Endothelial cell of umbilical vein (primary cell): ENCODE measurements around the gene TK1. TPM values are rescaled to one million over a fixed set of nuclear protein-coding genes. Genes with fewer than 3 reads are reported as not detected.

Experiments
- BruUV-seq: library from RNA; stranded (reverse); fragments of 400-500 nt; replicated peaks from 2 replicates; lab custom pipeline; 2021; lab: Mats Ljungman, UMichigan
- CTCF ChIA-PET: fragments of 300-600, 350-600 bp; sonication (Branson Sonifier 250); formaldehyde crosslinking; loops from one replicate; lab custom pipeline; 2021; ENCODE audit warnings: antibody characterized with exemption, inconsistent platforms; lab: Charles Lee
- POLR2A ChIA-PET: fragments of 300-600, 350-600 bp; sonication (Branson Sonifier 250); formaldehyde crosslinking; loops from one replicate; lab custom pipeline; 2021; ENCODE audit warnings: antibody characterized with exemption, inconsistent platforms; lab: Charles Lee
- DNase-seq: peaks from one replicate; pipeline ENCODE4 v3.0.0-alpha.2; 2011; ENCODE audit warnings: low read depth, low spot score
- FAIRE-seq: peaks from 2 replicates; lab custom pipeline; 2011; peaks lifted over from hg19 to GRCh38; lab: Jason Lieb, UNC
- H2AFZ ChIP-seq: 2 replicates; pipeline ENCODE4 v1.6.0; 2012; ENCODE audit warnings: low read depth, low read length, control low read depth, inconsistent platforms
- H3K27ac ChIP-seq: 2 replicates; pipeline ENCODE4 v1.5.1; 2011; ENCODE audit warnings: low read depth, mild to moderate bottlenecking, control low read depth, low read length, moderate library complexity; ENCODE audit not compliant: insufficient read depth
- H3K27me3 ChIP-seq, 2 experiments: 2 replicates each; pipeline versions ENCODE4 v1.6.0 to v1.6.1; 2011; ENCODE audit warnings: low read length in 2 of 2, mixed read lengths in 1 of 2; ENCODE audit not compliant: control insufficient read depth in 2 of 2, insufficient read depth in 2 of 2
- H3K36me3 ChIP-seq, 2 experiments: 2 replicates in 1 of 2; 3 replicates in 1 of 2; pipeline ENCODE4 v1.5.1; 2011; ENCODE audit warnings: low read length in 2 of 2, mild to moderate bottlenecking in 1 of 2, moderate library complexity in 1 of 2; ENCODE audit not compliant: control insufficient read depth in 2 of 2, insufficient read depth in 2 of 2; ENCODE audit errors: extremely low read depth in 1 of 2
- H3K4me1 ChIP-seq: 3 replicates; pipeline ENCODE4 v1.5.1; 2011; ENCODE audit warnings: mild to moderate bottlenecking, low read length; ENCODE audit not compliant: control insufficient read depth, insufficient read depth; ENCODE audit errors: extremely low read depth
- H3K4me2 ChIP-seq: 2 replicates; pipeline ENCODE4 v1.6.1; 2011; ENCODE audit warnings: low read length, control low read depth, mixed read lengths; ENCODE audit not compliant: insufficient read depth
- H3K4me3 ChIP-seq, 3 experiments: fragments of 200-600 bp in 1 of 3; sonication (generic), shearing (Covaris generic) in 1 of 3; replicated peaks in 1 of 3; 2 replicates each; pipeline ENCODE4 v1.5.1; 2011 to 2016; ENCODE audit warnings: control low read depth in 3 of 3, low read length in 3 of 3, mild to moderate bottlenecking in 2 of 3, inconsistent platforms in 1 of 3, low read depth in 1 of 3, moderate library complexity in 1 of 3; ENCODE audit not compliant: insufficient read depth in 1 of 3
- H3K79me2 ChIP-seq: 2 replicates; pipeline ENCODE4 v1.6.0; 2012; ENCODE audit warnings: low read length, inconsistent platforms; ENCODE audit not compliant: control insufficient read depth, insufficient read depth
- H3K9ac ChIP-seq: replicated peaks from 2 replicates; pipeline ENCODE3; 2011; ENCODE audit warnings: low read length, control low read depth; ENCODE audit not compliant: insufficient read depth; ENCODE audit errors: extremely low read depth
- H3K9me1 ChIP-seq: replicated peaks from 3 replicates; pipeline ENCODE4 v1.6.0; 2011; ENCODE audit warnings: mild to moderate bottlenecking, low read length; ENCODE audit not compliant: control insufficient read depth, insufficient read depth; ENCODE audit errors: extremely low read depth
- H3K9me3 ChIP-seq: replicated peaks from 2 replicates; pipeline ENCODE4 v1.5.1; 2012; ENCODE audit warnings: low read length, inconsistent platforms; ENCODE audit not compliant: control insufficient read depth, insufficient read depth
- H4K20me1 ChIP-seq: replicated peaks from 2 replicates; pipeline ENCODE3; 2011; ENCODE audit warnings: mild to moderate bottlenecking, low read length; ENCODE audit not compliant: control insufficient read depth, insufficient read depth; ENCODE audit errors: extremely low read depth
- CTCF ChIP-seq, 2 donors: IDR thresholded peaks; 1 replicate in 1 of 2; 2 replicates in 1 of 2; pipeline ENCODE4 v1.5.1; 2011; ENCODE audit warnings: low read length in 2 of 2, mild to moderate bottlenecking in 2 of 2, moderate library complexity in 2 of 2, control low read depth in 1 of 2, inconsistent platforms in 1 of 2, low read depth in 1 of 2; ENCODE audit not compliant: insufficient read depth in 1 of 2; ENCODE audit errors: extremely low read depth in 1 of 2
- EZH2 ChIP-seq: IDR thresholded peaks from 2 replicates; pipeline ENCODE4 v1.6.1; 2012; ENCODE audit warnings: borderline replicate concordance, low read depth, mild to moderate bottlenecking, moderate library complexity, low read length, inconsistent platforms; ENCODE audit not compliant: severe bottlenecking
- FOS ChIP-seq: IDR thresholded peaks from 2 replicates; pipeline ENCODE4 v1.6.1; 2011; ENCODE audit warnings: mild to moderate bottlenecking, low read length, moderate library complexity, borderline replicate concordance; ENCODE audit not compliant: insufficient read depth
- GATA2 ChIP-seq: IDR thresholded peaks from 2 replicates; pipeline ENCODE4 v1.7.0; 2011; ENCODE audit warnings: low read depth, mild to moderate bottlenecking, moderate library complexity, mixed read lengths, low read length; ENCODE audit not compliant: insufficient read length, insufficient read depth
- JUN ChIP-seq: IDR thresholded peaks from 2 replicates; pipeline ENCODE4 v1.6.1; 2011; ENCODE audit warnings: borderline replicate concordance, low read depth; ENCODE audit not compliant: insufficient read length, insufficient read depth
- MAX ChIP-seq: IDR thresholded peaks from 2 replicates; pipeline ENCODE4 v1.6.1; 2011; ENCODE audit not compliant: insufficient read depth, insufficient read length
- MYC ChIP-seq: IDR thresholded peaks from one replicate; pipeline ENCODE4 v1.6.1; 2011; ENCODE audit warnings: mild to moderate bottlenecking, low read depth, low read length
- POLR2A ChIP-seq: IDR thresholded peaks from 2 replicates; pipeline ENCODE4 v1.6.1; 2012; ENCODE audit warnings: low read depth, mild to moderate bottlenecking, control low read depth, low read length
- POLR2AphosphoS5 ChIP-seq: IDR thresholded peaks from 2 replicates; pipeline ENCODE4 v1.6.1; 2012; ENCODE audit warnings: low read depth, mild to moderate bottlenecking, control low read depth, low read length, moderate library complexity; ENCODE audit not compliant: insufficient read depth
- dilution Hi-C: fragments of 300-500 bp; cut with MboI; formaldehyde crosslinking; loops from one replicate; pipeline ENCODE4 v1.15.0; 2019; ENCODE audit warnings: low sequenced_read_pairs; ENCODE audit not compliant: extremely low pct_ligation_motif_present
- intact Hi-C: fragments of 100-400 bp; cut with micrococcal nuclease; formaldehyde crosslinking; loops from one replicate; pipeline ENCODE4 v1.10.0; 2022
- polyA plus RNA-seq, 4 experiments: library from polyadenylated mRNA; depleted of rRNA in 3 of 4; stranded (reverse) in 3 of 4; unstranded in 1 of 4; fragments of >200 nt; gene quantifications; 2 replicates each; pipeline versions ENCODE4 v1.2.1 to v1.2.3, GENCODE V29; 2011 to 2012; ENCODE audit warnings: missing spikeins in 1 of 4
- total RNA-seq: library from RNA; stranded (reverse); gene quantifications from 2 replicates; pipeline ENCODE4 v1.2.3, GENCODE V29; 2021

The TK1 gene
- total and polyA plus RNA-seq, 2 donors (not counting 3 experiments of a cell fraction or from before 2014, with no cell fraction given): 111 to 159 TPM

- Histone ChIP-seq H4K20me1 (no peaks in the 10 kb centered on the region), H3K27ac (peak overlapping the region; percentile 33), H3K79me2 (peaks cover 37% of the 10 kb centered on the region), H2AFZ (peak overlapping the region; percentile 87), H3K4me2 (peak overlapping the region; percentile 96), H3K27me3 (no peaks in the 10 kb centered on the region), H3K9me3 (no peaks in the 10 kb centered on the region), H3K36me3 (no peaks in the 10 kb centered on the region), H3K4me1 (peaks cover 15% of the 10 kb centered on the region), H3K9me1 (no peaks in the 10 kb centered on the region), H3K9ac (peak overlapping the region; percentile 54), H3K4me3 (peak overlapping the region; percentile 55 to 93 (median 80))
- TF ChIP-seq JUN (no peak), GATA2 (no peak), POLR2AphosphoS5 (no peak), POLR2A (no peak), MAX (no peak), CTCF (IDR thresholded peaks at IDR 0.05; ENCODE audit: extremely low read depth in 1 of 2, insufficient read depth in 1 of 2, low read depth in 1 of 2, low read length in 2 of 2) (no peak), EZH2 (no peak), MYC (no peak), FOS (no peak)
- dilution Hi-C loops (no loop called here), intact Hi-C loops (loop anchor here (1.0 kb wide), 1 partner anchor 27 kb away; the partner anchor contains the start of genes AFMID and TK1)
- BruUV-seq: no TSS peak
- DNase-seq (no peak), FAIRE-seq (peak; percentile 70)
- ChIA-PET POLR2A (no interaction called here), CTCF (interaction anchor here (1.7 kb wide), 1 partner anchor 36 kb away, joined by 5 read pairs; no protein-coding TSS in a partner anchor)
These were observed 27.8 kb upstream of the TK1 start for GRCh38 chr17:78214706-78215061.
